ENCODE results near the gene SLC44A1.

Gene SLC44A1

GRCh38 chr9:105393576-105394344 lies 149.3 kb downstream of the SLC44A1 start:
- no peak for TF ChIP-seq CTCF (IDR thresholded peaks at IDR 0.05; ENCODE audit: extremely low read depth, missing control alignments)
- no peak for DNase-seq (ENCODE audit: low spot score)

- TF ChIP-seq CTCF (IDR thresholded peaks at IDR 0.05; ENCODE audit: extremely low read depth, missing control alignments): no peak
- DNase-seq (ENCODE audit: low spot score): no peak
These were observed 152.0 kb downstream of the SLC44A1 start for GRCh38 chr9:105396441-105396840.

- no peak for TF ChIP-seq CTCF (IDR thresholded peaks at IDR 0.05; ENCODE audit: extremely low read depth, missing control alignments)
- DNase-seq (ENCODE audit: low spot score): no peak
These were observed 152.4 kb downstream of the SLC44A1 start for GRCh38 chr9:105396901-105397300.

- TF ChIP-seq CTCF (IDR thresholded peaks at IDR 0.05; ENCODE audit: extremely low read depth, missing control alignments): no peak
- no peak for DNase-seq (ENCODE audit: low spot score)
These were observed 154.7 kb downstream of the SLC44A1 start for GRCh38 chr9:105399117-105399516.

- no peak for DNase-seq (ENCODE audit: low spot score)
- TF ChIP-seq CTCF (IDR thresholded peaks at IDR 0.05; ENCODE audit: extremely low read depth, missing control alignments): no peak
These were observed 157.2 kb downstream of the SLC44A1 start for GRCh38 chr9:105401651-105402050.

GRCh38 chr9:105403552-105404248 lies 159.2 kb downstream of the SLC44A1 start:
- TF ChIP-seq CTCF (IDR thresholded peaks at IDR 0.05; ENCODE audit: extremely low read depth, missing control alignments): no peak

GRCh38 chr9:105405514-105406131 lies 161.2 kb downstream of the SLC44A1 start:
- DNase-seq (ENCODE audit: low spot score): peak; percentile 25
- no peak for TF ChIP-seq CTCF (IDR thresholded peaks at IDR 0.05; ENCODE audit: extremely low read depth, missing control alignments)

More at GRCh38 chr9:105403552-105404248, 159.2 kb downstream of the SLC44A1 start:
- no peak for DNase-seq (ENCODE audit: low spot score)
